Calu3 (cell line): Measurements from ENCODE around the gene PPIH. TPM values are rescaled to one million over a fixed set of nuclear protein-coding genes. Genes with fewer than 3 reads are reported as not detected.

Source experiments
- BruUV-seq: library from RNA; stranded (reverse); fragments of 400-500 nt; replicated peaks from 2 replicates; lab custom pipeline; 2021; lab: Mats Ljungman, UMichigan
- CTCF ChIA-PET: fragments of 300-600 bp; sonication (Branson Sonifier 250); formaldehyde crosslinking; loops from one replicate; lab custom pipeline; 2022; ENCODE audit warnings: antibody characterized with exemption; lab: Charles Lee
- DNase-seq: peaks from one replicate; pipeline ENCODE4 v3.0.0; 2022
- H3K27ac Mint-ChIP-seq: one replicate; pipeline ENCODE4 v1.8.0; 2022; ENCODE audit warnings: mixed read lengths; ENCODE audit not compliant: unreplicated experiment
- H3K27me3 Mint-ChIP-seq: one replicate; pipeline ENCODE4 v1.8.0; 2022; ENCODE audit warnings: mixed read lengths; ENCODE audit not compliant: unreplicated experiment
- H3K36me3 Mint-ChIP-seq: one replicate; pipeline ENCODE4 v1.8.0; 2022; ENCODE audit warnings: mild to moderate bottlenecking, moderate library complexity, mixed read lengths; ENCODE audit not compliant: insufficient read depth, unreplicated experiment
- H3K4me1 Mint-ChIP-seq: one replicate; pipeline ENCODE4 v1.8.0; 2022; ENCODE audit warnings: mild to moderate bottlenecking, low read depth, mixed read lengths; ENCODE audit not compliant: unreplicated experiment
- H3K4me3 Mint-ChIP-seq: one replicate; pipeline ENCODE4 v1.8.0; 2022; ENCODE audit warnings: mild to moderate bottlenecking, low read depth, moderate library complexity, mixed read lengths; ENCODE audit not compliant: unreplicated experiment
- H3K9me3 Mint-ChIP-seq: one replicate; pipeline ENCODE4 v1.8.0; 2022; ENCODE audit warnings: low read depth, mixed read lengths; ENCODE audit not compliant: unreplicated experiment
- intact Hi-C: fragments of 100-400 bp; cut with micrococcal nuclease; formaldehyde crosslinking; loops from one replicate; pipeline ENCODE4 v1.10.0; 2022; ENCODE audit not compliant: unreplicated experiment
- total RNA-seq: library from RNA; stranded (reverse); gene quantifications from 2 replicates; pipeline ENCODE4 v1.2.3, GENCODE V29; 2022
- TF ChIP-seq, protein P1 (sequence below): fragments of 200-600 bp; IDR thresholded peaks from one replicate; pipeline ENCODE4 v1.8.0; 2022; ENCODE audit warnings: antibody characterized with exemption; ENCODE audit not compliant: unreplicated experiment

The PPIH gene
- total RNA-seq, 1 experiment from 2014 or later: 58.6 TPM

DNA sequence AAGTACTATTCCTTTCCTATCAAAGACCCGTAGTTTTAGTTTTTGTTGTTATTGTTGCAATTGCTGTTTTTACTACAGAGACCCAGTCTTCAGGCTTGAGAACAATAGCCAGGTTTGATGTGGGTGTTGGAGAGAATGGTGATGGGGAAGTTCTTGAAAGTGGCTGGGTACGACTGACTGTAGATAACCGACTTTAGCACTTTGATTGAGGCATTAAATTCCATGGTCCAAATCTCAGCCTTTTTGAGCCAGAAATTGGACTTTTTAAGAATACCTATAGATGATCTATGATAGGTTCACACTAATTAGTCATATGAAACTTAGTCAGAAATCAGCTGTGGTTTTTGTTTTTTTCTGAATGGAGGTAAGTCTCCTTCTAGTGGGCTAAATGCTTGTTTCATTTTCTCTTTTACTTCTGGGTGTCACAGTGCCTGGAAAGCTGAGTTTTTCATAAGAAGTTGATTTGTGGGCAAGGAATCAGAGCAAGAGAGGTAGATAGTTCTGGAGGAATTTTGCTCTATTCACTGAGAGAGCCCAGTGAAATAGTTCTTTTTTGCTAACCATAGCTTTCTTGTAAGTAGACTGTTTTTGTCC, 2.8 kb downstream of the PPIH start:
- no peak overlapping the region for H3K4me3 Mint-ChIP-seq
- DNase-seq: no peak
- no peaks in the 10 kb centered on the region for H3K9me3 Mint-ChIP-seq
- H3K4me1 Mint-ChIP-seq: peaks cover 18% of the 10 kb centered on the region
- no peaks in the 10 kb centered on the region for H3K27me3 Mint-ChIP-seq
- TF ChIP-seq, protein P1, sequence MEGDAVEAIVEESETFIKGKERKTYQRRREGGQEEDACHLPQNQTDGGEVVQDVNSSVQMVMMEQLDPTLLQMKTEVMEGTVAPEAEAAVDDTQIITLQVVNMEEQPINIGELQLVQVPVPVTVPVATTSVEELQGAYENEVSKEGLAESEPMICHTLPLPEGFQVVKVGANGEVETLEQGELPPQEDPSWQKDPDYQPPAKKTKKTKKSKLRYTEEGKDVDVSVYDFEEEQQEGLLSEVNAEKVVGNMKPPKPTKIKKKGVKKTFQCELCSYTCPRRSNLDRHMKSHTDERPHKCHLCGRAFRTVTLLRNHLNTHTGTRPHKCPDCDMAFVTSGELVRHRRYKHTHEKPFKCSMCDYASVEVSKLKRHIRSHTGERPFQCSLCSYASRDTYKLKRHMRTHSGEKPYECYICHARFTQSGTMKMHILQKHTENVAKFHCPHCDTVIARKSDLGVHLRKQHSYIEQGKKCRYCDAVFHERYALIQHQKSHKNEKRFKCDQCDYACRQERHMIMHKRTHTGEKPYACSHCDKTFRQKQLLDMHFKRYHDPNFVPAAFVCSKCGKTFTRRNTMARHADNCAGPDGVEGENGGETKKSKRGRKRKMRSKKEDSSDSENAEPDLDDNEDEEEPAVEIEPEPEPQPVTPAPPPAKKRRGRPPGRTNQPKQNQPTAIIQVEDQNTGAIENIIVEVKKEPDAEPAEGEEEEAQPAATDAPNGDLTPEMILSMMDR: no peak
- H3K36me3 Mint-ChIP-seq: peaks cover 44% of the 10 kb centered on the region
- H3K27ac Mint-ChIP-seq: no peak overlapping the region
- CTCF ChIA-PET: no interaction called here
- intact Hi-C loops: no loop called here
- BruUV-seq: no TSS peak

DNA sequence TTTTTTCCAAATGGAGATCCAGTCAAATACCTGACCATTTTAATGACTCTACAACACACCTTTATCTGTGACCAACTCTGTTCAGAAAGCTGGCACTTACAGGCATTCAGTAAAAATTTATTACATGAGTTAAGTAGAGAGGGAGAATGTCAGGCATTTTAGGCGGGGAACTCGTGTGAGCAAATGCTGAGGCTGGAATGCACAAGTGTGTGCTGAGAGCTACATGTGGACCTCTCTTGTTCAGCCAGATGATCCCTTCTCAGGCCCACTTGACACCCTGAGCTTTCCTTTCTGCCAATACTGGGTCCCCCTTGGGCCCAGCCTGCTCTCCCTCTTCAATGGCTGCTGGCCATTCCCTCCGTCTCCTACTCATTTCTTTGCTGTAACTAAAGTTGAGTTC, 11.7 kb downstream of the PPIH start:
- CTCF ChIA-PET: no interaction called here
- H3K9me3 Mint-ChIP-seq: no peaks in the 10 kb centered on the region
- H3K36me3 Mint-ChIP-seq: peaks cover 21% of the 10 kb centered on the region
- H3K4me3 Mint-ChIP-seq: no peak overlapping the region
- H3K4me1 Mint-ChIP-seq: no peaks in the 10 kb centered on the region
- no peak for DNase-seq
- TF ChIP-seq, protein P1: no peak
- H3K27ac Mint-ChIP-seq: no peak overlapping the region
- BruUV-seq: no TSS peak
- intact Hi-C loops: no loop called here
- no peaks in the 10 kb centered on the region for H3K27me3 Mint-ChIP-seq

DNA sequence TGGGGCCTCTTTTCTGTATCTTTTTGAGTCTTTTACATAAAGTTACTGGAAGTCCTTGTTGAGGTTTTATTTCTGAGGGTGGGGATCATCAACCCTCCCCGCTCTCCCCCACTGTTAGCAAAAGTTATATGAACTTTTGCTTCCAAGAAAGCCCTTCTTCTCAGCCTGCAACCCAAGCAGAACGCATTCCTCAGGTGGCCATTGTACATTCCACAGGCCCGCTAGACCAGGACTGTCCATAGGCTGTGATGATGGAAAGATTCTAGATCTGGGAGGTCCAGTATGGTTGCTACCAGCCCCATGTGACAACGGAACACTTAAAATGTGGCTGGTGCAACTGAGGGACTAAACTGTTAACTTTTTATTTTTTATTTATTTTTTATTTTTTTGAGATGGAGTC, 12.2 kb downstream of the PPIH start:
- CTCF ChIA-PET: no interaction called here

DNA sequence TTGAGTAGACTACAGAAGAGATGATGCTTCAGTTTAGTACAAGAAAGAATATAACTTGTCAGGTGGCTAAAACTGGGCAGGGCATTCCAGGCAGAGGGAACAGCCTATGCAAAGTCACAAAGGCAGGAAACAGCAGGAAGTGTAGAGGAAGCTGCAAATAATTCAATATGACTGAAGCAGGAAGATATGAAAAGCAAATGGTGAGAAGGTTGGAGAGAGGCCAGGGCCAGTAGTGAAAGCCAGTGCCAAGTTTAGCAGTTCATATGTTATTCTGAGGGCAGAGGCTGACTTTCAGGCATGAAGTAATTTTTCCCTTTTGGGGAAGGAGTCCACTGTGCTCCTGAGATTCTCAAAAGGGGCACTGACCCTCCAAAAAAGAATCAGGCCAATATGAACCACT, 16.0 kb downstream of the PPIH start:
- intact Hi-C loops: no loop called here
- Mint-ChIP-seq H3K4me3 (no peak overlapping the region), H3K9me3 (no peaks in the 10 kb centered on the region), H3K27ac (no peak overlapping the region), H3K4me1 (no peaks in the 10 kb centered on the region), H3K36me3 (peaks cover 18% of the 10 kb centered on the region), H3K27me3 (no peaks in the 10 kb centered on the region)
- DNase-seq: no peak
- TF ChIP-seq, protein P1: no peak
- BruUV-seq: no TSS peak
- CTCF ChIA-PET: no interaction called here

More for the DNA sequence above, 12.2 kb downstream of the PPIH start:
- no peak for DNase-seq
- intact Hi-C loops: no loop called here
- BruUV-seq: no TSS peak
- Mint-ChIP-seq H3K27ac (no peak overlapping the region), H3K4me1 (no peaks in the 10 kb centered on the region), H3K36me3 (peaks cover 18% of the 10 kb centered on the region), H3K4me3 (no peak overlapping the region), H3K27me3 (no peaks in the 10 kb centered on the region), H3K9me3 (no peaks in the 10 kb centered on the region)
- TF ChIP-seq, protein P1: no peak
